Measurements from ENCODE around the gene KAT7. TPM values are rescaled to one million over a fixed set of nuclear protein-coding genes. Genes with fewer than 3 reads are reported as not detected.

Gene KAT7
- total RNA-seq = 40.2 and 54.1 TPM in 2 replicates

GRCh38 chr17:49788478-49789242 is at the start of gene KAT7:
KAT7 (plus strand) TSS chr17:49788681; CDS start chr17:49788835, 154 bp downstream.

DNA sequence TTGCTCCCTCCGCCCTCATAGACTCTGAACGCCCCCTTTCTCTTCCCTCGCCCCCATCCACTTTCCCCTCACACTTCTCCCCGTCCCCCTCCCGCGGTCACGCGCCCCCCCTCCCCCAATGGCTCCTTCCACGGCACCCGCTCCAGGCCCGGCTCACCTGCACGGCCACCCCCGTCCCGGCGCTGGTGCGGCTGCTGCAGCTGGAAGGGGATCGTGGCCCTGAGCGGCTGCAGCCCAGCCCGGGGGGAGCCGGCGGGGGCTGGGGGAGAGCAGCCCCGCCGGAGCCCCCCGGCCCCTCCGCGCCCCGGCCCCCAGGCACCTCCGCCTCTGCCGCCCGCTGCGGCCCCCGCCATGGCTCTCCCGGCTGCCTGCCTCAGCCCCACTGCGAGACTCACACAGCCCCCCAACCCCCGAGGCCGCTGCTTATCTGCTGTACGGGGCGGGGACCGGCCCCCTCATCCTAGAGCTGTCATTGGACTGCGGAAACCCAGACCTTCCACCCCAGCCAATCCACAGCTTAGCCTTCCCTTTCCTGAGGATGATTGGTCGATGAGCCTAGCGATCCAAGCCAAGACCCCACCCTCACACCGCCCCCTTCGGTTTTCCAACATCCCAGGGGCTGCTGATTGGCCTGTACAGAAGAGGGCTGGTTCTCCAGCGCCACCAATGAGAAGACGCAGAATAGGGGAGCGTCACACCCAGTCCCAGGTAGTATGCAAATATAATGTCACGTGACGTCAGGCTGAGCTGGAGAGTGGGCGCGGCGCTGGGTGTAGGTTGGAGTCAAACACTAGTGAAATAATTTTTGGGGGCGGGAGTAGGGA is 24.5 kb upstream of the KAT7 start, which contains the start of gene FAM117A:
Gene FAM117A, minus strand, starts transcription at position 397 of the 824 bp plus-strand sequence. Its CDS starts 44 bp downstream, at position 353.

DNA sequence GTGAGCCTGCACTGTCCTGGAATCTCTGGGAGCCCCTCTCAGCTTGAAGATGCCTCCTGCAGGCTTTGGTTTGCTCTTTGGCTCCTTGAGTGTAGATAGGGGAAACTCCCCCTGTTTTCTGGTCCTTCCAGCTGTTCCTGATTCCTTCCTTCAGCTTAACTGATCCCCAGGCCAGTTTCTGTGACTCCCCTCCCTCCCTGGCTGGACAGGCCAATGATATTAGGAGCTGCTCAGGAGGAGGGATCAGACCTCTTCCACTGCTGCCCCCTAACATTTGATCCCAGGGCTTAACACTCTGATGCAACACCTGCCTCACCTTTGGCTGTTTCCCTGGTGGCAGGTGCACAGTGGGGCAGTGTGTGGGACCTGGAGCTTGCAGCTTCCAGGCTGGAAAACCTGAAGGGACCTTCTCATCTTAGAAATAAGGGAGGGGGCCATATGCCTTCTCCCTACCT is 59.6 kb downstream of the KAT7 start, which contains the start of gene TAC4:
Gene TAC4, minus strand, starts transcription at position 51 of the 455 bp plus-strand sequence. CDS start 52 bp downstream, outside the sequence.

Other genes with a start within 250 kb of the KAT7 start
- 0.15 and 0.50 TPM in 2 replicates for gene NXPH3, start 212.8 kb upstream of the KAT7 start, total RNA-seq
- 73.2 and 129 TPM in 2 replicates for gene SPOP, start 110.6 kb upstream of the KAT7 start, total RNA-seq
- gene SLC35B1, start 80.7 kb upstream of the KAT7 start, total RNA-seq = 39.9 and 45.5 TPM in 2 replicates
- gene FAM117A, start 24.6 kb upstream of the KAT7 start, total RNA-seq = 3.5 and 4.6 TPM in 2 replicates
- not detected in 2 replicates for gene TAC4, start 59.4 kb downstream of the KAT7 start, total RNA-seq
- not detected in 2 replicates for gene DLX4, start 180.5 kb downstream of the KAT7 start, total RNA-seq
- gene DLX3, start 206.5 kb downstream of the KAT7 start, total RNA-seq = not detected in 2 replicates